Nephron progenitor cell (in vitro differentiated cells): Measurements from ENCODE around the gene ZBTB20.

Experiments used
- DNase-seq: peaks from one replicate; pipeline ENCODE4 v3.0.0; 2021
- H3K27ac Mint-ChIP-seq: 2 replicates; pipeline ENCODE4 v1.8.0; 2021; ENCODE audit warnings: mild to moderate bottlenecking, moderate library complexity, mixed read lengths
- H3K27me3 Mint-ChIP-seq: 2 replicates; pipeline ENCODE4 v1.8.0; 2021; ENCODE audit warnings: mild to moderate bottlenecking, low read depth, mixed read lengths; ENCODE audit not compliant: poor library complexity
- H3K36me3 Mint-ChIP-seq: 2 replicates; pipeline ENCODE4 v1.8.0; 2021; ENCODE audit warnings: low read depth, mixed read lengths
- H3K4me1 Mint-ChIP-seq: 2 replicates; pipeline ENCODE4 v1.8.0; 2021; ENCODE audit warnings: mixed read lengths
- H3K4me3 Mint-ChIP-seq: 2 replicates; pipeline ENCODE4 v1.8.0; 2021; ENCODE audit warnings: mild to moderate bottlenecking, moderate library complexity, mixed read lengths
- H3K9me3 Mint-ChIP-seq: 2 replicates; pipeline ENCODE4 v1.8.0; 2021; ENCODE audit warnings: mild to moderate bottlenecking, moderate library complexity, mixed read lengths
- CTCF ChIP-seq: fragments of 200-600 bp; sonication (generic); IDR thresholded peaks from 2 replicates; pipeline ENCODE4 v1.5.0; 2021; ENCODE audit warnings: antibody characterized with exemption

Gene ZBTB20

GRCh38 chr3:114584734-114585371 lies 562.2 kb downstream of the ZBTB20 start:
- Mint-ChIP-seq H3K9me3 (no peaks in the 10 kb centered on the region), H3K4me3 (no peak overlapping the region), H3K27ac (no peak overlapping the region), H3K4me1 (peaks cover 13% of the 10 kb centered on the region), H3K36me3 (no peaks in the 10 kb centered on the region), H3K27me3 (no peaks in the 10 kb centered on the region)
- DNase-seq, result no peak
- TF ChIP-seq CTCF, result no peak

GRCh38 chr3:114582929-114583328 lies 564.2 kb downstream of the ZBTB20 start:
- H3K27me3 Mint-ChIP-seq, result no peaks in the 10 kb centered on the region
- no peak overlapping the region for H3K27ac Mint-ChIP-seq
- no peak for TF ChIP-seq CTCF
- H3K4me1 Mint-ChIP-seq, result peaks cover 13% of the 10 kb centered on the region
- H3K36me3 Mint-ChIP-seq, result no peaks in the 10 kb centered on the region
- no peaks in the 10 kb centered on the region for H3K9me3 Mint-ChIP-seq
- no peak for DNase-seq
- H3K4me3 Mint-ChIP-seq, result no peak overlapping the region

- Mint-ChIP-seq H3K27ac (no peak overlapping the region), H3K36me3 (no peaks in the 10 kb centered on the region), H3K4me3 (no peak overlapping the region), H3K27me3 (no peaks in the 10 kb centered on the region), H3K9me3 (no peaks in the 10 kb centered on the region), H3K4me1 (no peaks in the 10 kb centered on the region)
- no peak for TF ChIP-seq CTCF
- DNase-seq, result no peak
These were observed 574.6 kb downstream of the ZBTB20 start for GRCh38 chr3:114572364-114573062.

GRCh38 chr3:114571363-114571762 lies 575.7 kb downstream of the ZBTB20 start:
- H3K27ac Mint-ChIP-seq, result no peak overlapping the region
- no peaks in the 10 kb centered on the region for H3K27me3 Mint-ChIP-seq
- H3K9me3 Mint-ChIP-seq, result no peaks in the 10 kb centered on the region
- peaks cover 3% of the 10 kb centered on the region for H3K4me1 Mint-ChIP-seq
- no peaks in the 10 kb centered on the region for H3K36me3 Mint-ChIP-seq
- no peak for TF ChIP-seq CTCF
- H3K4me3 Mint-ChIP-seq, result no peak overlapping the region
- DNase-seq, result no peak

GRCh38 chr3:114569186-114569585 lies 577.9 kb downstream of the ZBTB20 start:
- Mint-ChIP-seq H3K27me3 (no peaks in the 10 kb centered on the region), H3K4me1 (peaks cover 10% of the 10 kb centered on the region), H3K27ac (no peak overlapping the region), H3K4me3 (no peak overlapping the region), H3K9me3 (no peaks in the 10 kb centered on the region), H3K36me3 (no peaks in the 10 kb centered on the region)
- no peak for DNase-seq
- no peak for TF ChIP-seq CTCF

- DNase-seq, result no peak
- no peaks in the 10 kb centered on the region for H3K36me3 Mint-ChIP-seq
- no peaks in the 10 kb centered on the region for H3K9me3 Mint-ChIP-seq
These were observed 579.3 kb downstream of the ZBTB20 start for GRCh38 chr3:114567771-114568170.

More at GRCh38 chr3:114567771-114568170, 579.3 kb downstream of the ZBTB20 start:
- no peak for TF ChIP-seq CTCF
- Mint-ChIP-seq H3K27ac (no peak overlapping the region), H3K4me3 (no peak overlapping the region), H3K27me3 (peaks cover 4% of the 10 kb centered on the region), H3K4me1 (peaks cover 10% of the 10 kb centered on the region)
